Spleen (tissue), 11 donors: ENCODE measurements around the gene RBM23. TPM values are rescaled to one million over a fixed set of nuclear protein-coding genes. Genes with fewer than 3 reads are reported as not detected.
"Not testable (repeated sequence)": the region's sequence is repeated elsewhere in the genome, so short reads cannot be mapped to it uniquely, and the experiment has no call there.

Source experiments
- DNase-seq: peaks from one replicate; pipeline ENCODE4 v3.0.0-alpha.2; 2020
- H3K27ac ChIP-seq, 8 donors: fragments of 200-600 bp; sonication (generic) in 7 of 8; 1 replicate in 4 of 8; 2 replicates in 4 of 8; pipeline versions ENCODE4 v1.5.0 to v1.8.0; 2016 to 2021; ENCODE audit warnings: inconsistent platforms in 4 of 8, mild to moderate bottlenecking in 4 of 8, moderate library complexity in 1 of 8
- H3K27me3 ChIP-seq, 7 donors: fragments of 200-600 bp; sonication (generic) in 6 of 7; replicated peaks in 1 of 7; 1 replicate in 4 of 7; 2 replicates in 3 of 7; pipeline versions ENCODE4 v1.5.0 to v1.8.0; 2016 to 2021; ENCODE audit warnings: inconsistent platforms in 3 of 7, mild to moderate bottlenecking in 1 of 7
- H3K36me3 ChIP-seq, 6 donors: fragments of 200-600 bp; sonication (generic) in 5 of 6; 1 replicate in 4 of 6; 2 replicates in 2 of 6; pipeline versions ENCODE4 v1.5.0 to v1.8.0; 2016 to 2021; ENCODE audit warnings: inconsistent platforms in 2 of 6
- H3K4me1 ChIP-seq, 6 donors: fragments of 200-600 bp; sonication (generic) in 5 of 6; 1 replicate in 3 of 6; 2 replicates in 3 of 6; pipeline versions ENCODE4 v1.5.0 to v1.8.0; 2016 to 2021; ENCODE audit warnings: inconsistent platforms in 3 of 6
- H3K4me3 ChIP-seq, 8 donors: fragments of 200-600 bp; sonication (generic) in 7 of 8; 1 replicate in 4 of 8; 2 replicates in 4 of 8; pipeline versions ENCODE4 v1.5.0 to v1.8.0; 2016 to 2021; ENCODE audit warnings: inconsistent platforms in 4 of 8, mild to moderate bottlenecking in 4 of 8, moderate library complexity in 2 of 8
- H3K9me3 ChIP-seq, 8 donors: fragments of 200-600 bp; sonication (generic) in 7 of 8; 1 replicate in 4 of 8; 2 replicates in 4 of 8; pipeline versions ENCODE4 v1.5.0 to v1.8.0; 2016 to 2021; ENCODE audit warnings: inconsistent platforms in 4 of 8
- POLR2A ChIP-seq, 3 donors: fragments of 450-650 bp; IDR thresholded peaks; one replicate each; pipeline ENCODE4 v1.5.1; 2017; ENCODE audit warnings: antibody characterized with exemption in 3 of 3, mild to moderate bottlenecking in 1 of 3
- POLR2AphosphoS5 ChIP-seq, 3 donors: sonication (generic); formaldehyde crosslinking; IDR thresholded peaks; one replicate each; pipeline ENCODE4 v1.5.1; 2017; ENCODE audit warnings: antibody characterized with exemption in 3 of 3
- WGBS, 5 donors: extraction: QIAGEN DNeasy Blood & Tissue Kit in 3 of 5; methylation state at CpG; one replicate each; pipeline versions ENCODE4 v1.1.5 to v1.1.7; 2013 to 2018; 5-methylcytosine and 5-hydroxymethylcytosine counted together
- intact Hi-C: fragments of 100-400 bp; cut with DNase I; formaldehyde crosslinking; loops from one replicate; pipeline ENCODE4 v1.15.0; 2023; ENCODE audit warnings: low total_unique reads
- polyA plus RNA-seq, 3 donors: library from polyadenylated mRNA; stranded (reverse); fragments of 200-250 nt; gene quantifications; one replicate each; pipeline ENCODE4 v1.2.1, GENCODE V29; 2013
- total RNA-seq, 7 donors: library from RNA; depleted of rRNA in 3 of 7; stranded (reverse); fragments of >200 nt in 3 of 7; fragmentation: NEBNext Ultra II Directional in 4 of 7; extraction: Animal tissue kit (Norgen Biotek cat#: 25700) in 4 of 7; gene quantifications; one replicate each; pipeline versions ENCODE4 v1.1.0 to v1.2.1, GENCODE V29; 2016 to 2021
- TF ChIP-seq, protein P1 (sequence below), 11 experiments: fragments of 200-600 bp in 7 of 11; fragments of 450-650 bp in 4 of 11; sonication (generic) in 4 of 11; IDR thresholded peaks in 8 of 11; conservative IDR thresholded peaks in 3 of 11; 1 replicate in 7 of 11; 2 replicates in 4 of 11; pipeline versions ENCODE4 v1.4.0 to v1.8.0; 2016 to 2021; ENCODE audit warnings: antibody characterized with exemption in 11 of 11, inconsistent platforms in 4 of 11, mild to moderate bottlenecking in 1 of 11
- donor health status: healthy with polysubstance abuse.
- donor health status: DM: no; HTN: no; CAD: no; lungs with moderate emphysema.
- donor health status: DM: no; HTN: no; CAD: no.
- donor health status: Bipolar disorder and iron deficiency.
- donor health status: healthy.
- donor health status: DM: no; HTN: no; CAD: no.
- donor health status: DM: yes; HTN: yes; CAD: no.

RBM23 gene
- total and polyA plus RNA-seq, 10 donors = 19.0 to 875 (median 93.2) TPM

- H3K9me3 ChIP-seq = no peaks in the 10 kb centered on the region
- peak overlapping the region; percentile 76 to 100 (median 99) for H3K27ac ChIP-seq
- 8 to 13% (median 8%) methylated on average over 7 to 10 of the region's 10 CpGs for WGBS, 5 donors
These were observed 612 bp upstream of the RBM23 start for GRCh38 chr14:22919601-22919921.

DNA sequence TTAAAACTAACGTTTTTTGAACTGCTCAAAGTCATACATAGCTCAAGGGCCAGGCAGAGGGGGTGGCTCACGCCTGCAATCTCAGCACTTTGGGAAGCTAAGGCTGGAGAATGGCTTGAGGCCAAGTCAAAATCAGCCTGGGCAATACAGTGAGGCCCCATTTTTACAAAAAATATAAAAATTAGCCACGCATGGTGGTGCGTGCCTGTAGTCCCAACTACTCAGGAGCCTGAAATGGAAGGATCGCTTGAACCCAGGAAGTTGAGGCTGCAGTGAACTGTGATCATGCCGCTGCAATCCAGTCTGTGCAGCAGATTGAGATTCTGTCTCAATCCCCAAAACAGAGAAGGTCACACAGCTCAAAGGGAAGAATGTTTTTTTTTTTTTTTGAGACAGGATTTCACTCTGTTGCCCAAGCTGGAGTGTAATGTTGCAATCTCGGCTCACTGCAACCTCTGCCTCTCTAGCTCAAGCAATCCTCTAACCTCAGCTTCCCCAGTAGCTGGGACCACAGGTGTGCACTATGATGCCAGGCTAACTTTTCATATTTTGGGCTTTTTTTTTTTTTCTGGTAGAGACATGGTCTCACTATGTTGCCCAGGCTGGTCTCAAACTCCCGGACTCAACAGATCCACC, 2.9 kb downstream of the RBM23 start:
- Histone ChIP-seq H3K36me3 (peaks cover 0 to 64% (median 12%) of the 10 kb centered on the region in 6 donors), H3K9me3 (no peaks in the 10 kb centered on the region), H3K4me1 (peaks cover 26 to 86% (median 52%) of the 10 kb centered on the region in 6 donors), H3K27me3 (no peaks in the 10 kb centered on the region), H3K27ac (peak overlapping the region in 7 of 8 donors; percentile 58 to 100 (median 99)), H3K4me3 (peak overlapping the region in 1 of 8 donors; percentile 86)
- TF ChIP-seq POLR2A (IDR thresholded peaks at IDR 0.05) = no peak
- peak in 1 of 3 donors; percentile 56 for TF ChIP-seq POLR2AphosphoS5 (IDR thresholded peaks at IDR 0.05)
- intact Hi-C loops = no loop called here
- DNase-seq = no peak
- WGBS, 5 donors = 54 to 79% (median 76%) methylated on average over 8 of the region's 8 CpGs

More at GRCh38 chr14:22919601-22919921, 612 bp upstream of the RBM23 start:
- no peak for TF ChIP-seq POLR2AphosphoS5 (IDR thresholded peaks at IDR 0.05)
- TF ChIP-seq POLR2A (IDR thresholded peaks at IDR 0.05) = no peak
- H3K4me1 ChIP-seq = peaks cover 26 to 50% (median 42%) of the 10 kb centered on the region in 6 donors
- H3K27me3 ChIP-seq = no peaks in the 10 kb centered on the region
- H3K36me3 ChIP-seq = peaks cover 0 to 66% (median 41%) of the 10 kb centered on the region in 6 donors
- DNase-seq = no peak
- intact Hi-C loops = no loop called here
- H3K4me3 ChIP-seq = peak overlapping the region in 7 of 8 donors; percentile 28 to 86 (median 63)

GRCh38 chr14:22914836-22915235, 4.1 kb downstream of the RBM23 start:
- intact Hi-C loops, H3K4me3 ChIP-seq, H3K9me3 ChIP-seq, H3K27me3 ChIP-seq, DNase-seq: not testable (repeated sequence)
- Histone ChIP-seq H3K27ac (peak overlapping the region in 7 of 8 donors; percentile 39 to 100 (median 99)), H3K36me3 (peaks cover 0 to 65% (median 13%) of the 10 kb centered on the region in 6 donors), H3K4me1 (peaks cover 25 to 90% (median 51%) of the 10 kb centered on the region in 6 donors)
- 74 to 96% (median 85%) methylated on average over 4 of the region's 4 CpGs for WGBS, 5 donors

DNA sequence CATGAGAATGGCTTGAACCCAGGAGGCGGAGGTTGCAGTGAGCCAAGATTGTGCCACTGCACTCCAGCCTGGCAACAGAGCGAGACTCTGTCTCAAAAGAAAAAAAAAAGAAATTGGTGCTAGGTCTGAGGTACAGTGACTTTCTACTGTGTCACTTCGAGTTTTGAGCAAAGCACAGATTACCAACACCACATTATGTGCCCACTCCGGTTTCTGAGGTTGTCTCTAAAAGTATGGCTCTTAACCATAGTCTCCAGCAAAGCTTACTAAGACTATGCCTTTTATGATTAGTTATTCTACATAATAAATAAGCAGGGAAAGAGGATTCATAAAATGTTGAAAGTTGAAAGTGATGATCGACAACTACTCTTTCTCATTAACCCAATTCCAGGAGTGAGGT, 8.0 kb downstream of the RBM23 start:
- 89 to 96% (median 94%) methylated on average over 5 of the region's 5 CpGs for WGBS, 5 donors
- TF ChIP-seq, protein P1, sequence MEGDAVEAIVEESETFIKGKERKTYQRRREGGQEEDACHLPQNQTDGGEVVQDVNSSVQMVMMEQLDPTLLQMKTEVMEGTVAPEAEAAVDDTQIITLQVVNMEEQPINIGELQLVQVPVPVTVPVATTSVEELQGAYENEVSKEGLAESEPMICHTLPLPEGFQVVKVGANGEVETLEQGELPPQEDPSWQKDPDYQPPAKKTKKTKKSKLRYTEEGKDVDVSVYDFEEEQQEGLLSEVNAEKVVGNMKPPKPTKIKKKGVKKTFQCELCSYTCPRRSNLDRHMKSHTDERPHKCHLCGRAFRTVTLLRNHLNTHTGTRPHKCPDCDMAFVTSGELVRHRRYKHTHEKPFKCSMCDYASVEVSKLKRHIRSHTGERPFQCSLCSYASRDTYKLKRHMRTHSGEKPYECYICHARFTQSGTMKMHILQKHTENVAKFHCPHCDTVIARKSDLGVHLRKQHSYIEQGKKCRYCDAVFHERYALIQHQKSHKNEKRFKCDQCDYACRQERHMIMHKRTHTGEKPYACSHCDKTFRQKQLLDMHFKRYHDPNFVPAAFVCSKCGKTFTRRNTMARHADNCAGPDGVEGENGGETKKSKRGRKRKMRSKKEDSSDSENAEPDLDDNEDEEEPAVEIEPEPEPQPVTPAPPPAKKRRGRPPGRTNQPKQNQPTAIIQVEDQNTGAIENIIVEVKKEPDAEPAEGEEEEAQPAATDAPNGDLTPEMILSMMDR (IDR thresholded peaks at IDR 0.05 in 8 of 11, conservative IDR thresholded peaks at IDR 0.05 in 3 of 11) = no peak
- TF ChIP-seq POLR2AphosphoS5 (IDR thresholded peaks at IDR 0.05) = no peak
- no peak for TF ChIP-seq POLR2A (IDR thresholded peaks at IDR 0.05)
- intact Hi-C loops = no loop called here
- no peak overlapping the region for H3K4me3 ChIP-seq
- DNase-seq = no peak
- no peak overlapping the region for H3K27ac ChIP-seq
- H3K27me3 ChIP-seq = no peaks in the 10 kb centered on the region
- H3K36me3 ChIP-seq = peaks cover 9 to 90% (median 50%) of the 10 kb centered on the region in 6 donors
- H3K4me1 ChIP-seq = peaks cover 11 to 80% (median 32%) of the 10 kb centered on the region in 6 donors
- no peaks in the 10 kb centered on the region for H3K9me3 ChIP-seq

DNA sequence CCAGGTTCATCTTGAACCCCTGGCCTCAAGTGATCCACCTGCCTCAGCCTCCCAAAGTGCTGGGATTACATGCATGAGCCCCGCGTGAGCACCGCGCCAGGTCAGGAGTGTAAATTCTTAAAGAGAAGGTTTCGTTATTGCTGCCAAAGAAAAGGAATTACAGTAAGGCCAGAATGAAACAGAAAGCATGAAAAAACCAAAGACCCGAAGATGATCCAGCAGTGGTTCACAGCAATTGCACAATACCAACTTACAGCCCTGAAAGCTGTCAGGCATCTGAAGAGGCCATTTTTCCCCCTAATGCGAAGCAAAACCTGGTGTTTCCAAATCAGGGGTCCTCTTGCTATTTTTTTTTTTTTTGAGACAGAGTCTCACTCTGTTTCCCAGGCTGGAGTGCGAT, 10.3 kb downstream of the RBM23 start:
- H3K9me3 ChIP-seq = no peaks in the 10 kb centered on the region
- H3K4me1 ChIP-seq = peaks cover 2 to 57% (median 14%) of the 10 kb centered on the region in 6 donors
- H3K36me3 ChIP-seq = peaks cover 21 to 100% (median 73%) of the 10 kb centered on the region in 6 donors
- H3K27ac ChIP-seq = peak overlapping the region in 6 of 8 donors; percentile 11 to 64 (median 38)
- intact Hi-C loops = no loop called here
- 60 to 88% (median 70%) methylated on average over 8 of the region's 8 CpGs for WGBS, 5 donors
- no peak overlapping the region for H3K4me3 ChIP-seq
- TF ChIP-seq POLR2AphosphoS5 (IDR thresholded peaks at IDR 0.05) = no peak
- TF ChIP-seq POLR2A (IDR thresholded peaks at IDR 0.05) = no peak
- TF ChIP-seq, protein P1 (IDR thresholded peaks at IDR 0.05 in 8 of 11, conservative IDR thresholded peaks at IDR 0.05 in 3 of 11) = no peak
- no peaks in the 10 kb centered on the region for H3K27me3 ChIP-seq
- no peak for DNase-seq
